Anterior cingulate cortex (tissue), 58 donors: Measurements from ENCODE around the gene FXYD2.

Experiments
- DNase-seq, 58 donors: peaks; one replicate each; lab custom pipeline; 2025; lab: John Stamatoyannopoulos, UW

FXYD2 gene

GRCh38 chr11:117837070-117837776 is 12.7 kb upstream of the FXYD2 start:
- DNase-seq, result no peak

- DNase-seq, result no peak
Observed at GRCh38 chr11:117836077-117836960, 11.8 kb upstream of the FXYD2 start.

- no peak for DNase-seq
Observed at GRCh38 chr11:117835576-117835975, 11.0 kb upstream of the FXYD2 start.

- no peak for DNase-seq
Observed at GRCh38 chr11:117834838-117835443, 10.4 kb upstream of the FXYD2 start.

GRCh38 chr11:117834068-117834810 is 9.7 kb upstream of the FXYD2 start:
- DNase-seq, result no peak

GRCh38 chr11:117833401-117833891 is 8.9 kb upstream of the FXYD2 start:
- no peak for DNase-seq

- DNase-seq, result no peak
Observed at GRCh38 chr11:117832511-117832910, 8.0 kb upstream of the FXYD2 start.

GRCh38 chr11:117831661-117832415 is 7.3 kb upstream of the FXYD2 start:
- DNase-seq, result no peak

GRCh38 chr11:117830674-117831351 is 6.3 kb upstream of the FXYD2 start:
- DNase-seq, result no peak

- no peak for DNase-seq
Observed at GRCh38 chr11:117830072-117830471, 5.5 kb upstream of the FXYD2 start.

- DNase-seq, result no peak
Observed at GRCh38 chr11:117829369-117829725, 4.8 kb upstream of the FXYD2 start.

- DNase-seq, result no peak
Observed at GRCh38 chr11:117828611-117829368, 4.2 kb upstream of the FXYD2 start.

- no peak for DNase-seq
Observed at GRCh38 chr11:117827521-117828511, 3.3 kb upstream of the FXYD2 start.

GRCh38 chr11:117826832-117827231 is 2.3 kb upstream of the FXYD2 start:
- DNase-seq, result no peak

GRCh38 chr11:117826190-117826570 is 1.6 kb upstream of the FXYD2 start:
- no peak for DNase-seq

- no peak for DNase-seq
Observed at GRCh38 chr11:117825538-117826189, 1.1 kb upstream of the FXYD2 start.

- DNase-seq, result no peak
Observed at GRCh38 chr11:117823946-117824420, 561 bp downstream of the FXYD2 start.
